B cell (primary cell): ENCODE data around the gene NEO1. TPM values are rescaled to one million over a fixed set of nuclear protein-coding genes. Genes with fewer than 3 reads are reported as not detected.

Source experiments
- ATAC-seq: fragments of 200-7000 bp; cut with Tn5 transposase; one replicate; pipeline ENCODE4 v1.10.0; 2021; ENCODE audit warnings: low read depth, mild to moderate bottlenecking, moderate number of reproducible peaks, moderate library complexity
- CTCF ChIA-PET: fragments of 350-600 bp; sonication (Branson Sonifier 250); formaldehyde crosslinking; loops from one replicate; lab custom pipeline; 2021; ENCODE audit warnings: antibody characterized with exemption, inconsistent platforms; lab: Charles Lee
- POLR2A ChIA-PET: fragments of 350-600 bp; sonication (Branson Sonifier 250); formaldehyde crosslinking; loops from one replicate; lab custom pipeline; 2021; ENCODE audit warnings: antibody characterized with exemption; lab: Charles Lee
- DNase-seq: peaks from one replicate; pipeline ENCODE4 v3.0.0; 2013
- H2AFZ ChIP-seq: 2 replicates; pipeline ENCODE4 v1.6.1; 2012; ENCODE audit warnings: mild to moderate bottlenecking, low read depth, low read length; ENCODE audit not compliant: insufficient read depth, poor library complexity, severe bottlenecking
- H3K27ac ChIP-seq, 2 donors: 1 replicate in 1 of 2; 2 replicates in 1 of 2; pipeline ENCODE4 v1.5.1; 2012 to 2013; ENCODE audit warnings: low read length in 2 of 2, mild to moderate bottlenecking in 2 of 2, moderate library complexity in 1 of 2
- H3K27me3 ChIP-seq, 4 experiments: fragments of 200-600 bp in 1 of 4; sonication (generic) in 1 of 4; replicated peaks in 1 of 4; 1 replicate in 2 of 4; 2 replicates in 2 of 4; pipeline versions ENCODE4 v1.6.1 to v1.7.0; 2013 to 2016; ENCODE audit warnings: low read length in 3 of 4, mild to moderate bottlenecking in 2 of 4, mixed read lengths in 1 of 4, moderate library complexity in 1 of 4; ENCODE audit not compliant: insufficient read depth in 4 of 4, control insufficient read depth in 3 of 4; ENCODE audit errors: control extremely low read depth in 1 of 4
- H3K36me3 ChIP-seq, 2 experiments: replicated peaks in 1 of 2; 1 replicate in 1 of 2; 2 replicates in 1 of 2; pipeline versions ENCODE4 v1.6.1 to v1.7.1; 2013; ENCODE audit warnings: low read length in 1 of 2; ENCODE audit not compliant: insufficient read depth in 2 of 2, control insufficient read depth in 1 of 2; ENCODE audit errors: control extremely low read depth in 1 of 2, extremely low read depth in 1 of 2
- H3K4me1 ChIP-seq, 2 donors: fragments of 200-600 bp in 1 of 2; sonication (generic) in 1 of 2; 1 replicate in 1 of 2; 2 replicates in 1 of 2; pipeline versions ENCODE4 v1.5.1 to v1.6.1; 2013 to 2017; ENCODE audit warnings: low read length in 2 of 2; ENCODE audit not compliant: control insufficient read depth in 2 of 2, insufficient read depth in 2 of 2
- H3K4me2 ChIP-seq: replicated peaks from 2 replicates; pipeline ENCODE3; 2012; ENCODE audit warnings: mild to moderate bottlenecking, low read depth, low read length; ENCODE audit not compliant: poor library complexity, severe bottlenecking
- H3K4me3 ChIP-seq, 5 experiments: fragments of 200-600 bp in 1 of 5; sonication (generic) in 1 of 5; 1 replicate in 3 of 5; 2 replicates in 2 of 5; pipeline versions ENCODE4 v1.5.1 to v1.7.0; 2011 to 2016; ENCODE audit warnings: low read length in 4 of 5, mild to moderate bottlenecking in 4 of 5, low read depth in 2 of 5, control low read depth in 1 of 5, moderate library complexity in 1 of 5; ENCODE audit not compliant: insufficient read depth in 1 of 5; ENCODE audit errors: control extremely low read depth in 1 of 5, extremely low read depth in 1 of 5
- H3K79me2 ChIP-seq: fragments of 200-600 bp; sonication (generic); one replicate; pipeline ENCODE4 v1.6.0; 2016; ENCODE audit warnings: low read length; ENCODE audit not compliant: control insufficient read depth, insufficient read depth
- H3K9ac ChIP-seq: fragments of 200-600 bp; sonication (generic); 2 replicates; pipeline ENCODE4 v1.6.1; 2017; ENCODE audit warnings: mild to moderate bottlenecking, low read length, moderate library complexity
- H3K9me3 ChIP-seq, 3 donors: one replicate each; pipeline versions ENCODE4 v1.6.1 to v1.7.1; 2013; ENCODE audit warnings: low read length in 2 of 3; ENCODE audit not compliant: control insufficient read depth in 2 of 3, insufficient read depth in 1 of 3; ENCODE audit errors: control extremely low read depth in 1 of 3
- H4K20me1 ChIP-seq: 2 replicates; pipeline ENCODE4 v1.6.0; 2012; ENCODE audit warnings: mild to moderate bottlenecking, low read length; ENCODE audit not compliant: insufficient read depth, control insufficient read depth, poor library complexity, severe bottlenecking
- H3K27ac Mint-ChIP-seq: one replicate; pipeline ENCODE4 v1.8.0; 2021; ENCODE audit warnings: mixed read lengths
- H3K27me3 Mint-ChIP-seq: one replicate; pipeline ENCODE4 v1.8.0; 2021; ENCODE audit warnings: mixed read lengths
- H3K4me1 Mint-ChIP-seq: one replicate; pipeline ENCODE4 v1.8.0; 2021; ENCODE audit warnings: mixed read lengths
- H3K4me3 Mint-ChIP-seq: one replicate; pipeline ENCODE4 v1.8.0; 2021; ENCODE audit warnings: mixed read lengths
- H3K9me3 Mint-ChIP-seq: one replicate; pipeline ENCODE4 v1.8.0; 2022; ENCODE audit warnings: mixed read lengths; ENCODE audit not compliant: insufficient read depth
- EZH2 ChIP-seq: IDR thresholded peaks from 2 replicates; pipeline ENCODE4 v1.6.1; 2012; ENCODE audit warnings: borderline replicate concordance, low read depth, mild to moderate bottlenecking, moderate library complexity, low read length; ENCODE audit not compliant: insufficient read depth, poor library complexity, severe bottlenecking
- WGBS: methylation state at CpG from one replicate; pipeline ENCODE4 v1.1.5; 2013; ENCODE audit warnings: missing lambda C conversion rate; ENCODE audit not compliant: insufficient coverage; 5-methylcytosine and 5-hydroxymethylcytosine counted together
- intact Hi-C: fragments of 100-400 bp; cut with micrococcal nuclease; formaldehyde crosslinking; loops from one replicate; pipeline ENCODE4 v1.10.0; 2022
- polyA plus RNA-seq: library from polyadenylated mRNA; depleted of rRNA; stranded (reverse); fragments of >200 nt; gene quantifications from 2 replicates; pipeline ENCODE4 v1.2.3, GENCODE V29; 2012
- total RNA-seq, 2 donors: library from RNA; stranded (reverse); fragments of 120-200 nt in 1 of 2; gene quantifications; 1 replicate in 1 of 2; 2 replicates in 1 of 2; pipeline versions ENCODE4 v1.2.3 to v1.2.4, GENCODE V29; 2013 to 2022
- TF ChIP-seq, protein P1 (sequence below): fragments of 200-600 bp; IDR thresholded peaks from one replicate; pipeline ENCODE4 v1.8.0; 2022; ENCODE audit warnings: antibody characterized with exemption, mild to moderate bottlenecking

Gene NEO1
- total and polyA plus RNA-seq, 2 donors (not counting 1 experiment from before 2014, with no cell fraction given), result 1.3 to 3.9 TPM

DNA sequence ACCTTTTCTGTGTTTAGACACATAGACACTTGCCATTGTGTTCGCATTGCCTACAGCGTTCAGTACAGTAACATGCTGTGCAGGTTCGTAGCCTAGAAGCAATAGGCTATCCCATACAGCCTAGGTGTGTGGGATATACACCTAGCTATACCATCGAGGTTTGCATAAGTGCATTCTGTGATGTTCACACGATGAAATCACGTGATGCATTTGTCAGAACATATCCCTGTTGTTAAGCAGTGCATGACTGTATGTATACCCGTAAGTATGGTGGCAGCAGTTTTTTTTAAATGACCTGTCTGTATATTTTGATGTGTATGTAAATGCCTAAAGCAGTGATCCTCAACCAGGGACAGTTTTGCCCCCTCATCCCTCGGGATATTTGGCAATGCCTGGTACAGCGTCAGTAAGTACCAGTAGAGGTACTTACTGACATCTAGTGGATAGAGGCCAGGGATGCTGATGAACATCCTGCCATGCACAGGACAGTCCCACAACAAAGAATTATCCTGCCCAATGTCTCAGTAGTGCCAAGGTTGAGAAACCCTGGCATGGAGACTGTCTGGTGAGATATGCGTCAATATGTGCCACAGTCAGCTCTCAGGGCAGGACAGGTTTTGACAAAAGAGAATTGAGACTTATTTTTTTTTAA is 187.4 kb downstream of the NEO1 start:
- H3K9me3 Mint-ChIP-seq, result no peaks in the 10 kb centered on the region
- no peaks in the 10 kb centered on the region for H3K4me1 Mint-ChIP-seq
- Histone ChIP-seq H3K9me3 (no peaks in the 10 kb centered on the region), H3K27me3 (no peaks in the 10 kb centered on the region), H2AFZ (no peak overlapping the region), H3K4me1 (no peaks in the 10 kb centered on the region), H3K79me2 (no peaks in the 10 kb centered on the region), H3K9ac (no peak overlapping the region), H4K20me1 (no peaks in the 10 kb centered on the region), H3K4me3 (no peak overlapping the region), H3K36me3 (no peaks in the 10 kb centered on the region), H3K4me2 (no peak overlapping the region), H3K27ac (no peak overlapping the region)
- TF ChIP-seq, protein P1, sequence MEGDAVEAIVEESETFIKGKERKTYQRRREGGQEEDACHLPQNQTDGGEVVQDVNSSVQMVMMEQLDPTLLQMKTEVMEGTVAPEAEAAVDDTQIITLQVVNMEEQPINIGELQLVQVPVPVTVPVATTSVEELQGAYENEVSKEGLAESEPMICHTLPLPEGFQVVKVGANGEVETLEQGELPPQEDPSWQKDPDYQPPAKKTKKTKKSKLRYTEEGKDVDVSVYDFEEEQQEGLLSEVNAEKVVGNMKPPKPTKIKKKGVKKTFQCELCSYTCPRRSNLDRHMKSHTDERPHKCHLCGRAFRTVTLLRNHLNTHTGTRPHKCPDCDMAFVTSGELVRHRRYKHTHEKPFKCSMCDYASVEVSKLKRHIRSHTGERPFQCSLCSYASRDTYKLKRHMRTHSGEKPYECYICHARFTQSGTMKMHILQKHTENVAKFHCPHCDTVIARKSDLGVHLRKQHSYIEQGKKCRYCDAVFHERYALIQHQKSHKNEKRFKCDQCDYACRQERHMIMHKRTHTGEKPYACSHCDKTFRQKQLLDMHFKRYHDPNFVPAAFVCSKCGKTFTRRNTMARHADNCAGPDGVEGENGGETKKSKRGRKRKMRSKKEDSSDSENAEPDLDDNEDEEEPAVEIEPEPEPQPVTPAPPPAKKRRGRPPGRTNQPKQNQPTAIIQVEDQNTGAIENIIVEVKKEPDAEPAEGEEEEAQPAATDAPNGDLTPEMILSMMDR, result no peak
- TF ChIP-seq EZH2, result no peak
- peaks cover 19% of the 10 kb centered on the region for H3K27me3 Mint-ChIP-seq
- ATAC-seq, result no peak
- no peak for DNase-seq
- POLR2A ChIA-PET, result no interaction called here
- no peak overlapping the region for H3K27ac Mint-ChIP-seq
- CTCF ChIA-PET, result interaction anchor here (1.1 to 4.4 kb wide), 5 partner anchors 25 to 465 kb away, joined by 3 to 50 read pairs (median 7); no protein-coding TSS in a partner anchor
- no peak overlapping the region for H3K4me3 Mint-ChIP-seq
- WGBS, result 88% methylated on average over 9 of the region's 10 CpGs
- intact Hi-C loops, result loop anchor here (10.0 kb wide), 1 partner anchor 515 kb away; no protein-coding TSS in a partner anchor

DNA sequence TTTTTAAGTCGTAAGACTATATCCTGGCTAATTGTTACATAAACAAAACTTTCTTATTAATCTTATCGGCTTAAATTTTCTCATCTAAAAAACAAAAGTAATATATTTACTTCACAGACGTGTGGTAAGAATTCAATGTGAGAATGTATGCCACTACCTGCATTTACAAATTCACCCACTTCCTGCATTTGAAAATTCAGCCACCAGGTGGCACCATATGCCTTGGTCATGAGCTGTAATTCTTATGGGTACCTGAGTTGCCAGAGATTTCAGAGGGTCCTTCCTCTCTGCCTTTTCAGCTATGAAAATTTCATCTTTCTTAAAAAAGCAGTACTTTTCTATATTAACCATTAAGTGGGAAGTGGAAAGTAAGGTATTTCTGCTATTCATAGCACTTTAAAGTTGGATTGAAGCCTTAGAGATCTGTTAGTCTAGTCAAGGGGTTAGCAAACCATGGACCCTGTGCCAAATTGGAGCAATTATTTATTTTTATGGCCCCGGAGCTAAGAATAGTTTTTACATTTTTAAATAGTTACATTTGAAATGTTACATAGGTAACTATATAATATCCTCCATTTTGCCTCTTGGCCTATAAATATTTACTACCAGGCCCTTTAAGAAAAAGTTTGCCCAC is 188.7 kb downstream of the NEO1 start:
- H3K9ac ChIP-seq, result no peak overlapping the region
- intact Hi-C loops, result loop anchor here (1.0 to 10.0 kb wide), 2 partner anchors 32 to 516 kb away; no protein-coding TSS in a partner anchor

More for the DNA sequence above, 188.7 kb downstream of the NEO1 start:
- Histone ChIP-seq H3K27ac (no peak overlapping the region), H3K4me1 (no peaks in the 10 kb centered on the region), H3K79me2 (no peaks in the 10 kb centered on the region), H3K9me3 (no peaks in the 10 kb centered on the region), H4K20me1 (no peaks in the 10 kb centered on the region), H3K4me3 (no peak overlapping the region), H3K27me3 (no peaks in the 10 kb centered on the region), H2AFZ (no peak overlapping the region), H3K36me3 (no peaks in the 10 kb centered on the region), H3K4me2 (no peak overlapping the region)
- peaks cover 22% of the 10 kb centered on the region for H3K27me3 Mint-ChIP-seq
- POLR2A ChIA-PET, result no interaction called here
- H3K4me1 Mint-ChIP-seq, result no peaks in the 10 kb centered on the region
- DNase-seq (peak; percentile 72), ATAC-seq (peak; percentile 36)
- no peak overlapping the region for H3K27ac Mint-ChIP-seq
- CTCF ChIA-PET, result interaction anchor here (0.6 to 4.4 kb wide), 23 partner anchors 8 to 519 kb away, joined by 3 to 50 read pairs (median 5); no protein-coding TSS in a partner anchor
- WGBS, result no CpG with 5 or more reads among the region's 4 CpGs
- TF ChIP-seq, protein P1, result peak; percentile 94
- TF ChIP-seq EZH2, result no peak
- no peaks in the 10 kb centered on the region for H3K9me3 Mint-ChIP-seq
- H3K4me3 Mint-ChIP-seq, result no peak overlapping the region
